NK-92 treated with Interleukin-12 subunit alpha and Interleukin-12 subunit beta, amount 100 ng/mL, for 24 hours (cell line): ENCODE data around the gene NTRK2.

ENCODE experiments used
- DNase-seq: peaks from one replicate; lab custom pipeline; 2025; lab: John Stamatoyannopoulos, UW

NTRK2 gene

DNA sequence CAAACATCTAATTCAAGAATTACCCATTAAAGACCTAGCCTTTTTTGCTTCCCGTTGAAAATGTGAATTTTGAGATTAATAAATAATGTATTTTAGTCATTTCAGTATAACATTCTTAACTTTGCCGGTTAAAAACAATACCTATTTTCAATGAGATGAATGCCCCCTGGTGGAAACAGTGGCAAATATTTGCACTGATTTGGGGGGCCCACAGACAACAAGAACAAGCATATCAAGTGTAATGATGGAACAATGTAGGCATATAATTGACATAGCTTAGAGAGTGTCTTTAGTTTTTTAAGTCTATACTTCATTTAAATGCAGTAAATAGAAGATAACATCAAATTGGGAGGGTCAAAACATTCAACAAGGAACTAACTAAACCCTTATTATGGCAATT, 111.9 kb downstream of the NTRK2 start:
- DNase-seq, result no peak

DNA sequence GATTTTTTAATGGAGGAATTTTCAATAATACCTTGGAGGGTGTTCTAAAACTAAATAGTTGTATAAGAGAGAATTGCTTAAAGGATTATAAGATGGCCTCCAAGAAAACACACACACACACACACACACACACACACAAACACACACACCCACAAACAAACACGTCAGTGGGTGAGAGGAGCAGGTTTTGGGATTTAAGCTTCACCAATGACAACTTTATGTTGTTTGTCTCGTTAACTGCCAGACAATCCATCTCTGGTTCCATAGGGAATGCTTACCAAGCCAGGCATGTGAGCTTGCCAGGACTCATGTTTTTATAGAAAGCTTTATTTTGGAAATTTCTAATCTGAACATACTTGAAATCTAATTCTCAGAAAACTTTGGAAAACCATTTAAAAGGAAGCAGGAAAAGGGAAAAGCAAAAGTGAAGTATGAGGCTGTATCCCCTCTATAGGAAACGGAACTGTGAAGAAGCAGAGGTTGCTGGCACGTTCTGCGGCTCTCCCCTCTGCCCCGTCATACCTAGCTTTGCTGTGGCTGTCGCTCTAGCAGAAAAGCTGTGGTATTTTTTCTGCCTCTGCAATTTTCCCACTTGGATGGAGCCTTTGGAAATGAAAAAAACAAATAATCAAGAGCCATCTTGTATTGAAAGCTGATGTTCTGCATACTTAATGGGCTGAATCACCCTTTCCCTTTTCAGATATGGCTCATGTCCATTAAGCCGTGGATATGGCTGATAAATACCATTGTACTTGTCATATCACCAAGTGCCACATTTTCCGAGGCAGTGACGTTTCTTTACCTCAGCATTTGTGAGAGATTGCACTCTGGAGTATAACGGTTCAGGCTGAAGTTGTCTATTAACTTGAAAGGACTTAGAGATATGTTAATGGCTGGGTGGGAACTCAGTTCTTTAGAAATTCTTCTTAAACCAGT, 112.7 kb downstream of the NTRK2 start:
- no peak for DNase-seq

DNA sequence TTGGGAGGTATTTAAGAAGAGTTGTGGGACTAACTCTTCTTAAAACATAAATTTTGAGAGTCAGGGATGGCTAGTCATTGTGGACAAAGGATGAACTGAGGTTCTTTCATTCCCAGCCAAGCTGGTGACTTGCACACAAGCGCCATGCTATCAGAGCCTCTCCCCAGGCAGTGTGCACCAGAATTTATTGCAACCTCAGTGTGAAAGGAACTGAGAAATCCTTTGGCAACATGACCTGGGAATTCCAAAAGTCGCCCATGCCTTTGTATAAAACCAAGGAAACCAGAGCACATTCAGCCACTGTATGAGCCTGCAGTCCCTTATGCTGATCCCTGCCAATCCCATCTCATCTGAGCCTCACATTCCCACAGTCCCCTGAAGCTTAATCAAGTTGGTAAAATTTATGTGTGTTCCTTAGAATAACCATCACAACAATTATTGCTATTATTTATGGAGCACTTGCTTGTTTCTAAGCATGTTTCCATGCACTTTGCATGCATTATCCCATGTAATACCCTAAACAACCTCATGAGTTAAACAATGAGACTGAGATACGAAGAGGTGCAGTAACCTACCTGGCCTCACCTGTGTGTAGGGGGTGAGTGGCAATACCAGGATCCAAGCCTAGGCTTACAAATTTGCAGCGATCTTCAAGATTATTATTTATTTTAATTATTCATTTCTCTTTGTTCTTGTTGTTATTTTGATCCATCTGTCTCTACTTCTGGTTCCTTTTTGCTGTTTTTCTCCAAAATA, 116.4 kb downstream of the NTRK2 start:
- no peak for DNase-seq

DNA sequence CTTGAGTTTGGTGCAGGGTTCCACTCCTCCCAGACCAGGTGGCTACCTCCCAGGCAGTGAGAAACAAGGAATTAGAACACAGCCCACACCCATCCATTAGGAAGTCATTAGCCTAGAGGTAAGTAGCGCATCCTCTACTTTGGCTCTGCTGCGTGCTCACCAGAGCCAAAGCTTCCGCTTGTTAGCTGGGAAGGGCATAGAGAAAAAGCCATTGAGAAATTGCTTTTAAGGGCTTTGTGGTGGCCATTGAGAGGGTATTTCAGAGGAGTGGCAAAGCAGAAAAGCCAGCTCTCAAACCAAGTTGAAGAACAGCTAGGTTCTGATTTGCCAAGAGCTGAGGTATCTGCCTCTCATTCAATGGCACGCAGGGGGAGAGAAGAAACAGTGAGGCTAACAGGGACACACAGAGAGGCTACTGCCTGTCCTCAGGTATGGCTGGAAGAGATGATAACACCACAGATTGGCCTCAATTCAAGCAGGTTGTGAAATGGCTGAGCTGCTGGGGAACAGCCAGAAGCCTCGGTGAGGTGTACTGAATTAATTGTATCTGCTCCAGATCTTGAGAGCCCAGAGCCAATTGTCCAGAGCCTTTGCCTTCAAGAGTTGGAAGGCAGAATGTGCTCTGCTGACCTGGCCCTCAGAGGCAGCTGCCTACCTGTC, 119.4 kb downstream of the NTRK2 start:
- DNase-seq, result no peak

DNA sequence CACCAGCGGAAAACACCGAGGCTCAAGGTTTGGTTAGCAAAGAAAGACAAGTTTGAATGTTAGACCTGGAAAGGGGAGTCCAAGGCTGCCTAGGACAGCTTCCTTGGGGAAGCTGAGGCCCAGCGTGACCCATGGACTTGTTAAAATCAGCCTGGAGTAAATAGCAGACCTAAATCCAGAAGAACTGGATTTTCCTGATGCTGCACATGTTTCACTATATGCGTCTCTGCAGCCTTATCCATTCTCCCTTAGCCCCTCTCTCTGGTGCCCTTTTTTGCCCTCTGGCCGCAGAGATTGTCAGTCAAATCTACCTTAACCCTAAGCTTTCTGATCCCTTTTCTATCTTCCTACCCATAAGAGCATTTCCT, 119.9 kb downstream of the NTRK2 start:
- DNase-seq, result no peak

DNA sequence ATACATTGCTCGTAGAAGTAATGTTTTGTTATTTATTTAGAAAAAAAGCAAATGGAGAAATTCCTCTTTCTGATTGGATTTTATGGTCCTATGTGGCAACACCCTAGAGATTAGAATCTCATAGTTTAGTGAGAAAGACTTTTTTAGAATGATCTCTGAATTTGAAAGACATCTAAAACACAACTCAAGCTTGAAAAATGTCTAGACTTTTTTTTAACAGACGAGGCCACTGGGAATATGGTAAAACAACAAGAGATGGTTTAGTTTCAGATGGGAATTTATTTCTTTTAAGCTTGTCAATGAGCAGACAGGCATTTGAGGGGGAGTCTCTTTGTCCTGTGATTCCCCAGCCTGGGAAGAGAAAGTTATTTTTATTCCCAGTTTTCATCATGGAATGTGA, 122.1 kb downstream of the NTRK2 start:
- DNase-seq, result no peak

DNA sequence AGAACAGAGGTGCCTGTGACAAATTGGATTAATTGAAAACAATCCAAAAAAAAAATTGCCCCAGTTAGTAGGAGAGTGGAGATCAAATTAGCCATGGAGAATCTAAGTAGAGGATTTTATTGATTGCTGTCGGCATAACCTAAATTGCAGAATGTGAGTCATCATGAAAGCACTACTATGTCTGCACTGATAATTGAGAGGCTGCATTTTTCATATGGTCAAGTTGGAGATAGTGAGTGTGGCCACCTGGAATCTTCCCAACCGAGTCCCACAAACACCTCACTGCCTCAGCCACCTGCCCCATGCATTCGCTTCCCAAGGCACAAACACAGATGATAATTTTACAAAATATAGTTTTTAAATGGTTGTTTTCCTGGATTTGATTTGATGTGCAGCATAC, 123.7 kb downstream of the NTRK2 start:
- no peak for DNase-seq

DNA sequence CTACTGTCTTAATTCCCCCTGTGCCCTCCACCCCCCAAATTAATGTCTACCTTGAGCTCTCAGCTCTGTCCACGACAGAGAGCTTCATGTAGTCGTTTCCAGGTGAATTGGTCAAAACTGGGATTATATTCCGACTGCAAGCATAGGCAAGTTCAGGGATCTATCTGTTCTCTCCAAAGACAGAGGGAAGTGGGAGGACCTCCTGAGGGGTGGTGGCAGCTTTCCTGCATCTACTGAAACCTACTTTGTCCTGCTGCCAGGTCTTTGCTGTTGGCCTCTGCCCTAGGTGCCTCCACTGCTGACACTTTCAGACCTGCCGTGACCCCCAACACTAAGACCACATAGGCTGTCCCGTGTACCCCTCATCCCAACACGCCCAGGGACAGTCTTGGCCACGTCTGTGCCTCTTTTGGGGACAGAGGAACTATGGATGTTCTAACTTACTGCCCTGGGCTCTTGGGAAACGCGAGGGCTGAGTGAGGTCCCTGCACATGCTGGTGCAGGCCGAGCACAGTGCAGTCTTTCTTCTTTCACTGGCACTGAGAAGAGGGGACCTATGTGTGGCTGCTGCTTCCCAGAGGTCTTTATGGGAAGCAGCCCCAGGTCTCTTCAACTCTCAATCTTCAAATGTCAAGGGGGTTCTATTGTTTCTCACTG, 125.6 kb downstream of the NTRK2 start:
- no peak for DNase-seq

DNA sequence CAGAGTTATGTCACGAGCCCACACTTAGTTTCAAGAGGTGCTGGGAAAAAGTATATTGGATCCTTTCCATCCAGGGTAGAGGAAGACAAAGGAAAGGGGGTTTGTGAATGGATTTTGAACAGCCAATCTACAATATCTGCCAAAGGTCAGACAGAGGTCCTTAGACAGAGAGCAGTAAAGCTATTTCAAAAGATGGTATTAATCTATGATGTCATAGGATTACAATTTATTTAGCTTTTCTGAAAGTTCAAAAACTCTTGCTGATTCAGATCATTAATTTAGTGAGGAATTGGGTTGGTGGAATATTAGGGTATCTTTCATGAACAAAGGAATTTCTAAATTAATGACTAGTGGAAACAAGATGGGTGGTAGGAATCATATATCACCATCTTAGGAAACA, 126.9 kb downstream of the NTRK2 start:
- DNase-seq, result no peak

DNA sequence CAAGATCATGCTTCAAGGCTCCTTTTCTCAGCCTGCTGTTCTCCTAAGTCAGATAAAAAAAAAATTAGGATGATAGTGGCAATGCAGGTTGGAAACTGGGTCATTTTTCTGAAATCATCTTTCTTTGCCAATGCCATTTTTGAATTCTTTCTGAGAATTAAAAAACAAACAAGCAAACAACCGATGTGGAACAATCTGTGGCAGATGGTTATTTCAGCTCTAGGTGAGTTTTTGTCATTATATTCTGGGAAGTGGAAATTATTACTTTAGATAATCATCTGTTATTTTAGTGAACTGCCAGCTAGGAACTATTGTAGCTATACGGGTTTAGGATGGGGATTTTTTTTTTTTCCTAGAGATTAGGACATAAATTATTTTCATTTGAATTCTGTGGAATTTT, 129.7 kb downstream of the NTRK2 start:
- no peak for DNase-seq

DNA sequence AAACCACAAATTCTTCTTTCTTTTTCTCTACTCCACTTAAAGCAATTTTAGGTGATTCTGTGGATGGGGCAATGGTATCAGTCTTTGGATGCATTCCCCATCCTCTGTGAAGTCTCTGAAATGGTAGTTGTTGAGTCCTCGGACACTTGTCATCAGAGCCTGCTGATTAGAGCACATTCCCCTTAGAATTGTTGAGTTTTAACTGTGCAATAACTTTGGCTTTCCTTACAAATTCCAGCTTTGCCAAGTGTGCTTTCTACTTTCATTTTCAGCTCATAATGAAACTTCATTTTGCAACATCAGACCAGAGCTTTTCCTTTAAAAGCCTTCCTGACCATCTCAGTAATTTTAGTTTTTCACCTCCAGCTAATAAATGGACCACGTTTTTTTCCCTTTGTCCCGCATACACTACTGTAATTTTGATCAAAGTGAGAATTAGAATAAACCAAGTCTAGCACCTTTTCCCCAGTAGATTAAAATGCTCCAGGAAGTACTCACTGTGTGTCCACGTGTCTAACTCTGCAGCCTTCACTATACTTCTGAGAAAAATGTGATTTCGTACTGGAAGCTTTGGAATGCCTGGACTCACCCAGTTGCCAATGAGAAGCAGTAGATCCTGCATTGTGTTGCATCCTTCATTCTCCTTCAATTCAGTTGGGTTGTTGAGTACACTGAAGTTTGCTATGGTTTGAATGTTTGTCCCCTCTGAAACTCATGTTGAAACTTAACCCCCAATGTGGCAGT, 135.6 kb downstream of the NTRK2 start:
- DNase-seq, result no peak

DNA sequence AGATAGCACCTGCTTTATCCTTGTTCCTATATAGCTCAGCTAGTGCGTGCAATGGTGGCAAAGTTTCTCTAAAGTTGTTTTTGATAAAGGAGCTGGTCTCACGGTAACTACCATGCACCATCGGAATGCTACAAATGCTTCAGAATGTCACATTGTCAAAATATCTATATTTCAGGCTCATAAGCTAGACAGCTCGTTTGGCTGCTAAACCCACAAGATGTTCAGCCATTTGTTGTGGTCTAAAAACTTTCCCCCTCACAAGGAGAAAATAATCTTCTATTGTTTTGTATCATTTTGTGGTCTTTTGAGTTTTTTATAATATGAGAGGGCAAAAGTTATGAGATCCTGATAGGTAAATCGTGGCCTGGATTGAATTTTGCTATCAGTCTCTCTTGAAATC, 137.9 kb downstream of the NTRK2 start:
- no peak for DNase-seq

DNA sequence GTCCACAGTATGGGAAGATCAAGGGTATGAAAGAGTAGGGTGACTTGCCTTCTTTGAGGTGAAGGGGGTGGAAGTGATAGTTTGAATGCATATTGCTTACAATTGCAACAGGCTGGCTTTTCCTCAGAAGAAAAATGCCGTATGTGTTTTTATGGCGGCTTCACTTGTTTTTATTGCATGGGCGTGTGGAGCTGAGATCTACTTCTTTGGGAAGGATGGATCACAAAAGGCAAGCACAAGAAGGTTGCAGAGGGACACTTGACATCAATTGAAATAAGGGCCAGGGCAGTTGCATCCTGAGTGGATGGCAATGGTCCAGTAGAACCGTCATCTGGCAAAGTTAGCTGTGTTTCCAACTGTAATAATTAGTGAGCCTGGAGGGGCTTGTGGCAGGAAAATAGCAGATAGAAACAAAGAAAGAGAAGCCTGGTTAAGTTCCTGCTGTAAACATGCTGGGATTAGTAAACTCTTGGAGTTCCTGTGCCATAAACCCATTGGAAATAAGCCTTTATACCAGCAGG, 138.4 kb downstream of the NTRK2 start:
- no peak for DNase-seq

DNA sequence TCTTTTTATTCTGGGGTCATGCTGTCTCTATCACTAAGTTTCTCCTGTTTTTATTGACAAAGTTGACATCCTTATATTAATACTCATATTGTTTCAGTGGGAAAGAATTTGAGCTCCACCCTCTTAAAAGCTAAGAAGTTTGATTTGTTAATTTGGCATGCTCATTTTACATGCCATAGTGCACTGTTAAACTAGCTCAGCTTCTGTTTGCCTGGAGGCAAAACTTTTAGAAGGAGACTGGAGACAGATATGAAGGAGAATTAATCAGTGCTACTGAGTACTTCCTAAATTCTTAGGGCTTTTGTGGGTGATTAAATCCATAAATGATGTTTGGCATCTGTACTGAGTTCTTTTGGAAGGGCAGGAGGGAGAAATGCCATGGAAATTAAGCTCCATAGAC, 138.9 kb downstream of the NTRK2 start:
- DNase-seq, result no peak

DNA sequence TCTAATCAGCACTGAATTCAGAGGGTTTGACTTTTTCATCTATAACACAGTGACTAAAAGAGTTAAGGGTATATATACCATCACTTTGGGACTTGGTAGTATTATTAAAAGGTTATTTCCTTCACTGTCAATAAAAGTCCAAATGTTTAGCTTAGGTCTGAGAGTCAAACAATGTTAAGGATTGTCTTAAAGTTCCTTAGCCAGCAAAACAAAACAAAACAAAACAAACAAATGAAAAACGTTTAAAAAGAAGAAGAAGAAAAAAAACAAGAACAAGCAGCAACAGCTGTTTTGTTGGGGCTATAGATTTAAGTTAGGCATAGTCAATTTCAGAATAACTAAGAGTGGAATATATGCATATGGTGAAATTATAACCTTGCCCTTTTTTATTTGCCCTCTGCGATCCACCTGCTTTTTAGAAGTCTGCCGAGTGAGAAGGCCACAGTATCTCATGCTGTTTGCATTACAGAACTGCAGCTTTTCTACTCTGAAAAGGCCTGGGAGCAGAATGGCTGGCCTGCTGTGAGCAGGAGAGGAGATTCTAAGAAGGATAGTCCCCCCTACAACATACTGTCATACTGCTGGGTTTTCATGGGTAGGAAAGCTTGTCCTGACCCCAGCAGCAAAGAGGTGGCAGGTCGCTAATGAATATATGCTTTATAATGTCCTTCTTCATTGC, 141.7 kb downstream of the NTRK2 start:
- no peak for DNase-seq

DNA sequence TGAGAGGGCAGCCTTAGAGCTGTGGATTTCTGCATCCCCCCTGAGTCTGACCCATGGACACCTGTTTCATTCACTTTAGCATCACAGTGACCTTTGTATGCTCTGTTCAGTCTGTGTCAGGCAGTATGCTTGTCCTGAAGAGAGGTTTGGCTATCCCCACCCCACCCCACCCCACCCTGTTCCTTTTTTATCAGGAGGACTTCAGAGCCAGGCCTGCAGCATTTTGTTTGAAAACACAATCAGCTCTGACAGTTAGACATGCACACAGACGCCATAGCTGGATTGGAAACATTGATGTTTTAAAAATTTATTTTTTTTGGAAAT, 142.2 kb downstream of the NTRK2 start:
- no peak for DNase-seq

DNA sequence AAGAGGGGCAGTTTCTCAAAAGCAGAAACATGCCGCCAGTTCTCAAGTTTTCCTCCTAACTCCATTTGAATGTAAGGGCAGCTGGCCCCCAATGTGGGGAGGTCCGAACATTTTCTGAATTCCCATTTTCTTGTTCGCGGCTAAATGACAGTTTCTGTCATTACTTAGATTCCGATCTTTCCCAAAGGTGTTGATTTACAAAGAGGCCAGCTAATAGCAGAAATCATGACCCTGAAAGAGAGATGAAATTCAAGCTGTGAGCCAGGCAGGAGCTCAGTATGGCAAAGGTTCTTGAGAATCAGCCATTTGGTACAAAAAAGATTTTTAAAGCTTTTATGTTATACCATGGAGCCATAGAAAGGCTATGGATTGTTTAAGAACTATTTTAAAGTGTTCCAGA, 142.8 kb downstream of the NTRK2 start:
- no peak for DNase-seq

DNA sequence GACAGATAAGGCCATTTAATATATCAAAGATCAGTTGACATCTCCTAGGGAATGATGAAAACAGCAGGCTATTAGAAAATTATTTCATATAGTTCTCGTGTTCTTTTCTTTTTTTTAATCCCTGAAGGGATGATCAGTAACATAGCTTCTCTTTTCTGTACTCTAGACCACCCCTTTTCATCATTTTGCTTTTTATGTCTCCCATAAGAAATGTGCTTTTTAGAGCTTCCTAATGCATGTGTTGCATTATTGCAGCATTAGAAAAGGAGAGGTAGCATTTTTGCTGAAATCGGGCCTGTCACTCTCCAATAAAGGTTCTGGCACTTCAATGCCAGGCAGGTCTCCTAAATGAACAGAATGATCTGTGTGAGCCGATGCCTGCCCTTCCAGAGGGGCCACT, 143.3 kb downstream of the NTRK2 start:
- no peak for DNase-seq

DNA sequence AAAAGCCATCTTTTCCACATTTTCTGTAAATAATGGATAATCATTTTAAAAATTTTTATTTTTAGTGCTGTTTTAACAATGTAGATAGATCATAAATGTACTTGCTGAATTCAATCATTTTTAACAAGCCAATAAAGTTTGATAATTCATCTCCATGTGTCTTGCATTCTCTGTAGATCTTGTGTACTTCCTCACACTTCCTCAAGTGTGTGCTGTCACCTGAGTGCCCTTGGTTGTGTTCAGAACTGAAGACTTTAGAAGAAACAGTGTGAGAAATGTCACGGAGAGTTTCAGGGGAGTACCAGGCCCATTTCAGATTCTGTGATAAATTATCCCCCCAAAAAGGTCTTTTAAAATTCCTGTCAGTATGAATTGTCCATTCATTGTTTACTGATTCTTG, 146.0 kb downstream of the NTRK2 start:
- DNase-seq, result no peak

DNA sequence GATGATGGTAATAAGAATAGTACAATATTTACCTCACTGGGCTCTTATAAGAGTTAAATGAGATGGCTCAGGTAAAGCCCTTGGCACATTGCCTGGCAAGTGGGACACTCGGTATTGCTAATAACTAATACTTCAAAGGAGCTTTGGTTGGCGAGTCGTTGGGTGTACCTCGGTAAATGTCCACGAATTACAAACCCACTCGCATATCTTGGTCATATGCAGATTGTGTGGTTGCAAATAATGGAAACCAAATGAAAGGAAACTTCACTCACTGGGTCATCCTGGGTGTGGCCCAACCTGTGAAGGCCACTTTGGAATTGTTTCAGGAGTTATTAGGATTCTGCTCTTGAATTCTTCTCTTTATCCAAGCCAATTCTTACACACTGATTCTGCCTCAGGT, 147.5 kb downstream of the NTRK2 start:
- DNase-seq, result no peak

DNA sequence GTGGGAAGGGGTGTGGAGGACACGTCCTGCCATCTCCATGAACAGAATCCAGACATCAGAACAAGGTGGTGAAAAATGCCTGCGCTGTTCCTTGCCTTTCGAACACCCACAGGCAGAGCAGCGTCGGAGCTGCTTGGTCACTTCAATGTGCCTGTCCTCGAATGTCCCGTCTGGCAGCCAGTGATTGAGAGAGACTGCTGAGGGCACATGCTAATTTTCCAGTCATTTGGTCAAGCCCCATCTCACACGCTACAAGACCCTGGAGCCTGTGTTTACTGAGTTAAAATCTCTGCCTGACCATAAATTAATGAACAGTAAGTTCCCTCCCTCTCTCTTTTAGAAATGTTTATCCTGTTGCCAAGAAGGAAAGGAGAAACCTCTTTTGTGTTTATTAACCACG, 149.3 kb downstream of the NTRK2 start:
- no peak for DNase-seq
